GM23338 (cell line): Measurements from ENCODE around the gene RNF225. TPM values are rescaled to one million over a fixed set of nuclear protein-coding genes. Genes with fewer than 3 reads are reported as not detected.

Source experiments
- ATAC-seq: fragments of 200-7000 bp; cut with Tn5 transposase; 3 replicates; pipeline ENCODE4 v1.9.1; 2020
- DNase-seq: peaks from one replicate; pipeline ENCODE4 v3.0.0-alpha.2; 2015; ENCODE audit warnings: low spot score
- H2AFZ ChIP-seq: fragments of 200-600 bp; sonication (generic); 2 replicates; pipeline ENCODE4 v1.8.0; 2016; ENCODE audit warnings: antibody characterized with exemption, mild to moderate bottlenecking, moderate library complexity
- H3F3A ChIP-seq: fragments of 200-600 bp; sonication (generic); replicated peaks from 2 replicates; pipeline ENCODE4 v1.8.0; 2017; ENCODE audit warnings: antibody characterized with exemption, mixed run types, low read depth
- H3K27ac ChIP-seq: fragments of 200-600 bp; sonication (generic); 2 replicates; pipeline ENCODE4 v1.6.1; 2016; ENCODE audit warnings: low read depth
- H3K27me3 ChIP-seq: fragments of 200-600 bp; sonication (generic); 2 replicates; pipeline ENCODE4 v1.8.0; 2016; ENCODE audit warnings: mild to moderate bottlenecking, mixed run types, moderate library complexity; ENCODE audit not compliant: insufficient read depth
- H3K36me3 ChIP-seq: fragments of 200-600 bp; sonication (generic); 2 replicates; pipeline ENCODE4 v1.8.0; 2016; ENCODE audit warnings: mild to moderate bottlenecking; ENCODE audit not compliant: insufficient read depth
- H3K4me1 ChIP-seq: fragments of 200-600 bp; sonication (generic); 2 replicates; pipeline ENCODE4 v1.8.0; 2016; ENCODE audit warnings: mild to moderate bottlenecking, moderate library complexity; ENCODE audit not compliant: insufficient read depth
- H3K4me2 ChIP-seq: fragments of 200-600 bp; sonication (generic); 2 replicates; pipeline ENCODE4 v1.7.1; 2017; ENCODE audit warnings: mixed run types
- H3K4me3 ChIP-seq: fragments of 200-600 bp; sonication (generic); 2 replicates; pipeline ENCODE4 v1.6.1; 2016; ENCODE audit warnings: mixed run types
- H3K79me2 ChIP-seq: fragments of 200-600 bp; sonication (generic); replicated peaks from 2 replicates; pipeline ENCODE4 v1.8.0; 2017; ENCODE audit warnings: mild to moderate bottlenecking; ENCODE audit not compliant: insufficient read depth
- H3K9me2 ChIP-seq: fragments of 200-600 bp; sonication (generic); 2 replicates; pipeline ENCODE4 v1.8.0; 2017; ENCODE audit not compliant: insufficient read depth
- H4K20me1 ChIP-seq: fragments of 200-600 bp; sonication (generic); replicated peaks from 2 replicates; pipeline ENCODE4 v1.8.0; 2017; ENCODE audit warnings: mild to moderate bottlenecking; ENCODE audit not compliant: insufficient read depth
- H3K27ac Mint-ChIP-seq: 2 replicates; pipeline ENCODE4 v1.8.0; 2020; ENCODE audit warnings: inconsistent platforms, mild to moderate bottlenecking, moderate library complexity, mixed read lengths
- H3K27me3 Mint-ChIP-seq: 3 replicates; pipeline ENCODE4 v1.8.0; 2022; ENCODE audit warnings: low read depth, mild to moderate bottlenecking, moderate library complexity, mixed read lengths, inconsistent platforms; ENCODE audit not compliant: insufficient read depth, poor library complexity
- H3K36me3 Mint-ChIP-seq: 3 replicates; pipeline ENCODE4 v1.8.0; 2021; ENCODE audit warnings: low read depth, mild to moderate bottlenecking, inconsistent platforms, moderate library complexity, mixed read lengths
- H3K4me1 Mint-ChIP-seq: 3 replicates; pipeline ENCODE4 v1.8.0; 2020; ENCODE audit warnings: mild to moderate bottlenecking, inconsistent platforms, mixed read lengths
- H3K4me3 Mint-ChIP-seq: 3 replicates; pipeline ENCODE4 v1.8.0; 2021; ENCODE audit warnings: moderate library complexity, mild to moderate bottlenecking, inconsistent platforms, mixed read lengths
- H3K9me3 Mint-ChIP-seq: 3 replicates; pipeline ENCODE4 v1.8.0; 2020; ENCODE audit warnings: moderate library complexity, mild to moderate bottlenecking, inconsistent platforms, mixed read lengths
- CREB1 ChIP-seq: fragments of 250-450 bp; sonication (Bioruptor Pico); IDR thresholded peaks from 2 replicates; pipeline ENCODE4 v1.5.0; 2020; ENCODE audit warnings: low read depth, mild to moderate bottlenecking, moderate library complexity
- ETS1 ChIP-seq: IDR thresholded peaks from 2 replicates; pipeline ENCODE4 v1.6.1; 2016; ENCODE audit warnings: antibody characterized with exemption
- EZH2 ChIP-seq: fragments of 200-600 bp; sonication (generic); IDR thresholded peaks from one replicate; pipeline ENCODE4 v1.8.0; 2017; ENCODE audit warnings: antibody characterized with exemption, mild to moderate bottlenecking, low read depth; ENCODE audit not compliant: unreplicated experiment
- EZH2phosphoT487 ChIP-seq: fragments of 200-600 bp; sonication (generic); IDR thresholded peaks from one replicate; pipeline ENCODE4 v1.8.1; 2018; ENCODE audit warnings: antibody characterized with exemption; ENCODE audit not compliant: unreplicated experiment
- JUNB ChIP-seq: IDR thresholded peaks from one replicate; pipeline ENCODE4 v1.6.1; 2016; ENCODE audit warnings: antibody characterized with exemption; ENCODE audit not compliant: unreplicated experiment
- NANOG ChIP-seq: IDR thresholded peaks from 2 replicates; pipeline ENCODE4 v1.6.1; 2016; ENCODE audit warnings: antibody characterized with exemption, borderline replicate concordance
- POLR2AphosphoS5 ChIP-seq: IDR thresholded peaks from 2 replicates; pipeline ENCODE4 v1.6.1; 2016; ENCODE audit warnings: antibody characterized with exemption, low read depth
- REST ChIP-seq: IDR thresholded peaks from one replicate; pipeline ENCODE4 v1.6.1; 2018; ENCODE audit warnings: antibody characterized with exemption; ENCODE audit not compliant: unreplicated experiment
- STAT1 ChIP-seq: IDR thresholded peaks from one replicate; pipeline ENCODE4 v1.6.1; 2016; ENCODE audit warnings: antibody characterized with exemption; ENCODE audit not compliant: unreplicated experiment
- ZNF114 ChIP-seq: fragments of 250-450 bp; sonication (Bioruptor Pico); IDR thresholded peaks from 2 replicates; pipeline ENCODE4 v1.5.0; 2020; ENCODE audit warnings: mild to moderate bottlenecking, moderate library complexity
- ZNF331 ChIP-seq: fragments of 250-450 bp; sonication (Bioruptor Pico); IDR thresholded peaks from 2 replicates; pipeline ENCODE4 v1.5.0; 2020; ENCODE audit warnings: low read depth, mild to moderate bottlenecking, moderate library complexity
- ZNF462 ChIP-seq: fragments of 250-450 bp; sonication (Bioruptor Pico); IDR thresholded peaks from 2 replicates; pipeline ENCODE4 v1.5.0; 2020; ENCODE audit warnings: mild to moderate bottlenecking, moderate library complexity
- polyA plus RNA-seq: library from polyadenylated mRNA; unstranded; fragments of >200 nt; fragmentation: Nextera tagmentation; extraction: Ambion mirVana; gene quantifications from 2 replicates; pipeline ENCODE4 v1.2.1, GENCODE V29; 2016
- total RNA-seq: library from RNA; depleted of rRNA; stranded (reverse); fragments of >200 nt; shearing (Covaris generic); gene quantifications from 2 replicates; pipeline ENCODE4 v1.2.3, GENCODE V29; 2014
- TF ChIP-seq, protein P1 (sequence below), 2 experiments: fragments of 200-600 bp in 1 of 2; sonication (generic) in 1 of 2; conservative IDR thresholded peaks; 2 replicates each; pipeline versions ENCODE4 v1.5.1 to v1.6.1; 2016 to 2017; ENCODE audit warnings: antibody characterized with exemption in 2 of 2, low read depth in 2 of 2, mild to moderate bottlenecking in 2 of 2, moderate library complexity in 1 of 2

The RNF225 gene
- total and polyA plus RNA-seq, 2 experiments from 2014 or later: 0.87 TPM; not detected in 1

DNA sequence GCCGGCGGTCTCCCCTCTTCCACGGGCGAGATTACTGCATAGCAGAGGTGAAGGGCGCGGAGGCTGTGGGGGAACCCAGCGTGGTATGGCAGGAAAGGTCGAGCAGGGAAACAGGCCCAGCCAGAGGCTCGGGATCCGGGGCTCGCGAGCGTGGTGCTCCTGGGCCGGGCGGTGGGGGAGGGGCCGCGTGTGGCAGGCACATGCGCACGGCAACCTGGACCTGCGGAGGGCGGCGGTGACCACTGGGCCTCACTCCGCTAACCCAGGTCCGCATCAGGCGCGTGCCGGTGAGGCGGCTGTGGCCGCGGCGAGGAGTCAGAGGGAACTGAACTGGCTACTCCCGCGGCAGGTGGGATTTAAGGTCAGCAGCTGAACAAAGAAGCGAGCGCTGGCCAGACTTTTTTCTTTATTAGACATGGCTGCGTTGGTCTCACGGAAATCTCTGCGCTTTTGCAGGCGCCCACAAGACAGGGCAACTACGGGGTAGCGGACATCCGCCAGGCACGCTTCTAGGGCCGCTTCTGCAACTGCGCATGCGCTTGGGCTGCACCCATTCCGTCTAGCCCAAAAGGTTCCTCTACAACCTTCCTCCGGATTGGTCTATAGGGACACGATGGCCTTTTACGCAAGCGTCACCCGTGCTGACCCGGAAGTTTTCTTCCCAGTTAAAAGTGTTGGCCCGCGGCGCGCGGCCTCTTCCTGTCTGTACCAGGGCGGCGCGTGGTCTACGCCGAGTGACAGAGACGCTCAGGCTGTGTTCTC, 8.7 kb upstream of the RNF225 start, which contains the start of gene RPS5:
Gene RPS5 (plus strand): TSS at position 694 of the 762 bp plus-strand sequence. CDS start 869 bp downstream, outside the sequence.
- peak within 1 kb of the TSS; percentile 99 for H3K4me2 ChIP-seq
- Mint-ChIP-seq H3K9me3 (peaks cover 3% of the 10 kb centered on the region; the same call in 2 of the 3 replicates), H3K27ac (peak within 1 kb of the TSS; percentile 98), H3K27me3 (peaks cover 20% of the 10 kb centered on the region), H3K4me3 (peak within 1 kb of the TSS; percentile 99), H3K4me1 (peaks cover 25% of the 10 kb centered on the region), H3K36me3 (peaks cover 47% of the 10 kb centered on the region)
- peaks cover 36% of the 10 kb centered on the region for H4K20me1 ChIP-seq
- peak within 1 kb of the TSS; percentile 1 for H2AFZ ChIP-seq
- no peaks in the 10 kb centered on the region for H3K27me3 ChIP-seq
- H3F3A ChIP-seq: peaks cover 38% of the 10 kb centered on the region
- DNase-seq: peak; percentile 99
- H3K27ac ChIP-seq: peak within 1 kb of the TSS; percentile 94
- H3K4me1 ChIP-seq: peaks cover 13% of the 10 kb centered on the region
- no peaks in the 10 kb centered on the region for H3K9me2 ChIP-seq
- TF ChIP-seq ETS1 (peak; percentile 91; the same call in 1 of the 2 replicates), EZH2phosphoT487 (no peak), REST (no peak), POLR2AphosphoS5 (peak; percentile 80), NANOG (no peak), ZNF114 (no peak), ZNF331 (CRISPR knock-in tag) (no peak), JUNB (no peak), CREB1 (CRISPR knock-in tag) (peak; percentile 85), ZNF462 (CRISPR knock-in tag) (no peak), EZH2 (no peak), STAT1 (no peak)
- TF ChIP-seq, protein P1, sequence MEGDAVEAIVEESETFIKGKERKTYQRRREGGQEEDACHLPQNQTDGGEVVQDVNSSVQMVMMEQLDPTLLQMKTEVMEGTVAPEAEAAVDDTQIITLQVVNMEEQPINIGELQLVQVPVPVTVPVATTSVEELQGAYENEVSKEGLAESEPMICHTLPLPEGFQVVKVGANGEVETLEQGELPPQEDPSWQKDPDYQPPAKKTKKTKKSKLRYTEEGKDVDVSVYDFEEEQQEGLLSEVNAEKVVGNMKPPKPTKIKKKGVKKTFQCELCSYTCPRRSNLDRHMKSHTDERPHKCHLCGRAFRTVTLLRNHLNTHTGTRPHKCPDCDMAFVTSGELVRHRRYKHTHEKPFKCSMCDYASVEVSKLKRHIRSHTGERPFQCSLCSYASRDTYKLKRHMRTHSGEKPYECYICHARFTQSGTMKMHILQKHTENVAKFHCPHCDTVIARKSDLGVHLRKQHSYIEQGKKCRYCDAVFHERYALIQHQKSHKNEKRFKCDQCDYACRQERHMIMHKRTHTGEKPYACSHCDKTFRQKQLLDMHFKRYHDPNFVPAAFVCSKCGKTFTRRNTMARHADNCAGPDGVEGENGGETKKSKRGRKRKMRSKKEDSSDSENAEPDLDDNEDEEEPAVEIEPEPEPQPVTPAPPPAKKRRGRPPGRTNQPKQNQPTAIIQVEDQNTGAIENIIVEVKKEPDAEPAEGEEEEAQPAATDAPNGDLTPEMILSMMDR (conservative IDR thresholded peaks at IDR 0.05; ENCODE audit: low read depth in 2 of 2): no peak
- peak within 1 kb of the TSS; percentile 87 for H3K4me3 ChIP-seq
- H3K79me2 ChIP-seq: peaks cover 46% of the 10 kb centered on the region
- ATAC-seq: peak; percentile 89
- H3K36me3 ChIP-seq: peaks cover 31% of the 10 kb centered on the region
